GM19025 (cell line): ENCODE data around the gene ERC1.

Experiments used
- ATAC-seq: cut with Tn5 transposase; IDR thresholded peaks from one replicate; pipeline ENCODE4 v1.9.1; 2021; ENCODE audit warnings: mild to moderate bottlenecking, low read depth, moderate library complexity; ENCODE audit not compliant: unreplicated experiment

Gene ERC1

GRCh38 chr12:1421091-1421846, 430.2 kb downstream of the ERC1 start:
- ATAC-seq = no peak

DNA sequence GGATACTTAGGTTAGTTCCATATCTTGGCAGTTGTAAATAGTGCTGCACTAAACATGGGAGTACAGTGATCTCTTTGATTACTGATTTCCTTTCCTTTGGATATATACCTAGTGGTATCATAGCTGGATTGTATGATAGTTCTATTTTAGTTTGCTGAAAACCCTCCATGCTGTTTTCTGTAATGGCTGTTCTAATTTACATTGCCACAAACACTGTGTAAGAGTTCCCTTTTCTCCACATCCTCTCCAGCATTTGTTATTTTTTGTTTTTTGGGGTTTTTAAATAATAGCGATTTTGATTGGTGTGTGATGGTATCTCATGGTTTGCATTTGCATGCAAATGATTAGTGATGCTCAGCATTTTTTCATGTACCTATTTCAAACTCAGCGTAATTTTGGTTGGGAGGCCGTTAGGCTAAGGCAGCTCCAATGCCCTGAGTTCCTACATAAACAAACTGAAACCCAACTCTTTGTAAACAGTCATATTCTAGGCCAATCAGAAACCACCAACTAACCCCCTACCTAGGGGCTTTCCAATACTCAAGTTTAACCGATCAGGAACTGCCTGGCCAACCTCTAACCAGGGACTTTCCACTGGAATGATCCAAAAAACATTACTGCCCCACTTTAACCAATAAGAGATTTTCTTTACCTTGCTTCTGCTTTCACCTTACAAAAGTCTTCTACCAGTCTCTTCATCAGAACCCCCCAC, 431.7 kb downstream of the ERC1 start:
- peak; percentile 76 for ATAC-seq

DNA sequence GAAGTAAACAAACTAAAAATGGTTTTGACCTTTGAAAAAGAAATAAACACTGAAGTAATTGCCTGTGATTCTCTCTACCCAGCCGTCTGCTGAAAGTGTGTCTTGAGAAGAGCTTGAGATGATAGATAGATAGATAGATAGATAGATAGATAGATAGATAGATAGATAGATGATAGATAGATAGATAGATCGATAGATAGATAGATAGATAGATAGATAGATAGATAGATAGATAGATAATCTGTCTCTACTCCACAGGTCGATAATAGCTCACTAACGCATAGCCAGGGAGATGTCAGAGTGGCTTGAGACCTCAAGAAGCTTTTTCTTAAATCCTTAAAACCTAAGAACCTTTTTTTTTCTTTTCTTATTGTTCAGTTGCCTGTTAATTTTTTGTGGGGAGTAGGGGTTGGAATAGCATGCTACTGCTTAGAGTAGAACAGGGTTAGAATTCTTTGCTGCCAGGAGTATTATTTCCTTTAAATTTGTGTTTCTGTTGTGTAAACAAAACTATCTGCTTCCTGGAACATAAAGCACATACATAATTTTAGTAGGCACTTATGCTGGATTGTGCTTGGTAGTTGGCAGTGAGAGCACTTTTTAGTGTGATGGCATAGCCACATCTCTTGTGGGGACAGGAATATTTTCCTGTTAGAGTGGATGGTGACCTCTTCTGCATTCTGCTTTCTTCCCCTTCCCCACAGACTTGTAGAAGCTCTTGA, 433.8 kb downstream of the ERC1 start:
- ATAC-seq = no peak

- ATAC-seq = no peak
Measured at GRCh38 chr12:1425396-1425729, 434.3 kb downstream of the ERC1 start.

- ATAC-seq = no peak
Measured at GRCh38 chr12:1428671-1429070, 437.6 kb downstream of the ERC1 start.

- no peak for ATAC-seq
Measured at GRCh38 chr12:1429980-1430379, 439.0 kb downstream of the ERC1 start.

- no peak for ATAC-seq
Measured at GRCh38 chr12:1434296-1434955, 443.4 kb downstream of the ERC1 start.

- ATAC-seq = no peak
Measured at GRCh38 chr12:1435044-1435443, 444.0 kb downstream of the ERC1 start.

DNA sequence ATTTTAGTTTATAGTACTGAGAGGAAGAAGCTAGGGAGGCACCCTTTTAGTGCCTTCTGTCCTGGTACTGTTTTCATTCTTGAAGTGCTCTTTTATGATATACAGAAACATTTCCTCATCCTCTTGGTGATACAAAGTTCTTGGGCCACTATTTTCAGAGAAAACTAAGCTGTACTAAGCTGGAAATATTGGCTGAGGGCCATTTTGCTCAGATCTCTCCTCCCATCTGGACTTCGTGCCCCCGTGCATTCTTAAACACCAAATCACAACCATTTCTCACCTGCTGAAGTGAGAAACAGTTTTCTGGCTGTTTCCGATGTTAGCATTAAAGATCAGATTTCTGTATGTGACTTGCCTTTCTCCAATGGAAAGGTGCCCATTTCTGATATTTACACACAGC, 444.4 kb downstream of the ERC1 start:
- ATAC-seq = no peak

DNA sequence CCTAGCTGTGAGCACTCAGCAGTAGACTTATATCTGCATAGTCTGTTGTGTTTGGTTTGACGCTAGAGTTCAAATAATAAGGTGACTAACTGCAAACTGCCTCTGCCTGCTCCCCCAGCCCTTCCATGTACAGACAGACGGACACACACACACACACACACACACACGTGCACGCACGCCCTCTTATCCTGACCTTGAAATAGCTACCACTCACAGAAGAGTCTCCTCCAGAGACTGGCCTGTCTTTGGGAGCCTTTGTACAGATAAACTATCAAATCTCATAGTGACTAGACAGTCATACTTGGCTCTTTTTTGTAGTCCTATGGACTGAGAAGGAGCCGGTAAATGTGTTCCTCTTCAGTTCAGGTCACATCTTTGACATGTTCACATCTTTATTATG, 445.0 kb downstream of the ERC1 start:
- ATAC-seq = no peak

DNA sequence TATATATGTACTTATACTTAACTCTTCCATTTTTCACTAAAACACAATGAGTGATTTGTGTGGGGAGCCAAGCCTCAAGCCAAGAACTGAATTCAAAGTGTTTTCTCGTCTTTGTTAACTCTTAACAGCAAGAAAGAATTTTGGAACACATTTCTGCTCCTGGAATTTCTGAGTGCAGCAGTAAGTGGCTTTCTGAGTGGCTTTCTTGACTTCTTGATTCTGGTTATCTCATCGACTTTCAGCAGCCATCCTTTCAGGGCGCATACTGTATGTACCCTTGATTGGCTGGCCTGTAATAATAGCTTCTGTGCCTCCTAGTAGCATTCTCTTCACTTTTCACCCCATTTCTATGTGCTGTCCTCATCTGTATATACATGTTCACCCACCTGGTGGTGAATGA, 446.0 kb downstream of the ERC1 start:
- no peak for ATAC-seq

- no peak for ATAC-seq
Measured at GRCh38 chr12:1439201-1439600, 448.2 kb downstream of the ERC1 start.

DNA sequence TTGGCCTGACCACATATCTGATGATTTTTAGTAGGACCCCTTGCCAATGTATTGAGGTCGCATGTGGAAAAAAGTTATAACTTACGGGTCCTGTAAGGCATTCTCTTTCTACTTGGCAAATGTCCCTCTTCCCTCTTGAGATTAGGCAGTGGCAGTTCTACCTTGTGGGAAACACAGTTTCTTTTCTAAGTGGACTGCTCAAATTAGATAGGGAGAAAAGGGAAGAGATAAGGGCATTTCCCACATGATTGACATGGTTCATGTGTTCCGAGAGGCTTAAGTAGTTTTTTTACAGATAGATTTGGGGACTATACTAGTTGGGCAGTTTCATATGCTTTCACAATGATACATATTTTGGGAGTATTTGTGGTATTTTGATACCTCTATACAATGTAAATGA, 448.7 kb downstream of the ERC1 start:
- no peak for ATAC-seq

GRCh38 chr12:1443421-1444141, 452.6 kb downstream of the ERC1 start:
- no peak for ATAC-seq

DNA sequence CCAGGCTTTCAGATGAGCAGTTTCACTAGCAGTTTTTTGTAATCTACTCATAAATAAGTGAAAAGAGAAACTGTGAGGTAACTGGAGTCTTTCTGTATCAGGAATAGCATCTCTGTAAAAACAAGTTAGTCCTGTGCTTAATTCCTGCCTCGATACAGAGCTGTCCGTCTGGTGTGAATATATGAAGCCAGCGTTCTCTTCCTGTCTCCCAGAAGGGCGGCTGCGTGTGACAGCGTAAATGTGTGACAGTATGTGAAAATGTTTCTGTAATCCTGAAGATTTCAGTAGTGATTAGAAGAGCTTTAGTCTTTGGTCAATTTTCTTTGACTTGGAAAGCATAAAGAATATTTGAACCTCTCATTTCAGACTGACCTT, 453.1 kb downstream of the ERC1 start:
- ATAC-seq = no peak

DNA sequence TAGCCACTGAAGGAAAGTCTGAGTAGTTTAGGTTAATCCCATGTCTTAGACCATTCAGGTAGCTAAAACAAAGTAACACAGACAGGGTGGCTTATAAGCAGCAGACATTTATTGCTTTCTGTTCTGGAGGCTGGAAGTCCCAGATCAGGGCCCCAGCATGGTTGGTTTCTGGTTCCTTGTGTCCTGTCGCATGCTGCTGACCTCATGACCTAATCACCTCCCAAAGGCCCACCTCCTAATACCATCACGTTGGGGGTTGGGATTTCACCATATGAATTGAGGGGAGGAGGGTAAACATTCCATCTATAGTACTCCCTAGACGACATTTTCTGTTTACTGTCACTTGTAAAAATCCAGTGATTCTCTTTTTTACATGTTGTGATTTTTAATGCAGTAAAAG, 454.8 kb downstream of the ERC1 start:
- no peak for ATAC-seq

DNA sequence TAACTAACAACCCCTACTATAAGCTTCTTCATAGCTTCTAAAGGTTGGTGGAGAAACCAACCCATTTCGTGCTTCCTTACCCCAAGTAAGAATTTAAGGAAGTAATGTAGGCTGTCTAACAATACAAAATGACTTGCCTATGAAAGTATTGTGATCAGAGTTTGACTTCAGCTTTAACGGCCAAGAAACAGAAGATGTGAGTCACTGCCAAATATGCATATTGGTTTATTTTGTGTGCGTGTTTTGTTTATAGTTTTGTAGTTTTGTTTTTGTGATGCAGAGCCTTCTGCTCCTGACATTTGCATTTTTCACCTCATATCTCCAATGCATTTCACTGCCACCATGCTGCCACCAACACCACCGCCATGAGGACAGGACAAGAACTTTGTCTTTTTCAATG, 457.3 kb downstream of the ERC1 start:
- no peak for ATAC-seq

DNA sequence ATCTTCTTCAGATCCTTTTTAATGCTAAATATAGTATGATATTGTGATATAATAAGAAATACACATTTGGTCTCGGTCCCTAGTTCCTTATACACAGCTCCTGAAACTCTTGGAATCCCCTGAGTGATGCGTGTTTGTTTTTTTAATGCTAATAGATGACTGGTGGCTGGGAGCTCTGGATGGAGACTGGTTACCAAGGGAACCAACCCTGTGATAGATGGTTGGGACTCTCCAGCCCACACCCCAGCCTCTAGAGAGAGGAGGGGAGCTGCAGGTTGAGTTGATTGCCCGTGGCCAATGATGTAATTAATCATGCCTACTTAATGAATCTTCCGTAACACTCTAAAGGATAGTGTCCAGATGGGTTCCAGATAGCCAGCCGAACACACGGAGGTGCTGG, 462.8 kb downstream of the ERC1 start:
- no peak for ATAC-seq

GRCh38 chr12:1456885-1457284, 465.9 kb downstream of the ERC1 start:
- no peak for ATAC-seq

DNA sequence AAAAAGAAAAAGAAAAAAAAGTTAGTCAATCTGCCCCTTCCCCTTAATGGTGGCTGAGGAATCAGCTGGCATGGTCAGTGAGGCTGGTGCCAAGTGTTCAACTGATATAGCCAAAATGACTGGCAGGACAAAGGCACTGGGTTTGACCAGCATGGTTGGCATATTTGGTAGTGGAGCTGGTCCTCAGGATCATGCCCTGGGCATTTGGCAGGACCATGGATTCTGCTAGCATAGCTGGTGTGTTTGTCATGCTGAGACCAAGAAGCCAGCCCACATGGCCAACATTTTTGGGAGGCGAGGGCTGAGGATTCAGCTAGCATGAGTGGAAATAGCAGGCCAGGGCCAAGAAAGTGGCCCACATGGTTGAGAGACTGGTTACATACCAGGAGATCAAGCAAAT, 466.9 kb downstream of the ERC1 start:
- ATAC-seq = no peak

GRCh38 chr12:1459339-1459738, 468.3 kb downstream of the ERC1 start:
- ATAC-seq = no peak
